Astrocyte (in vitro differentiated cells and primary cell): ENCODE data around the gene KIAA0232. TPM values are rescaled to one million over a fixed set of nuclear protein-coding genes. Genes with fewer than 3 reads are reported as not detected.

Source experiments
- DNase-seq: peaks from one replicate; pipeline ENCODE4 v3.0.0-alpha.2; 2010; ENCODE audit warnings: low read depth
- FAIRE-seq: peaks from 2 replicates; lab custom pipeline; 2011; peaks lifted over from hg19 to GRCh38; lab: Jason Lieb, UNC
- H2AFZ ChIP-seq: 2 replicates; pipeline ENCODE4 v1.6.0; 2012; ENCODE audit warnings: low read depth, low read length, inconsistent platforms
- H3K27ac ChIP-seq: 2 replicates; pipeline ENCODE4 v1.5.1; 2011; ENCODE audit warnings: low read depth, low read length, inconsistent platforms
- H3K27me3 ChIP-seq: 2 replicates; pipeline ENCODE4 v1.6.0; 2011; ENCODE audit warnings: low read length, inconsistent platforms; ENCODE audit not compliant: insufficient read depth
- H3K36me3 ChIP-seq: 2 replicates; pipeline ENCODE4 v1.5.1; 2011; ENCODE audit warnings: low read length, inconsistent platforms; ENCODE audit not compliant: insufficient read depth
- H3K4me1 ChIP-seq: 2 replicates; pipeline ENCODE4 v1.5.1; 2011; ENCODE audit warnings: low read length, inconsistent platforms; ENCODE audit not compliant: insufficient read depth
- H3K4me2 ChIP-seq: 2 replicates; pipeline ENCODE4 v1.6.0; 2012; ENCODE audit warnings: low read length, inconsistent platforms
- H3K4me3 ChIP-seq: 2 replicates; pipeline ENCODE4 v1.5.1; 2011; ENCODE audit warnings: low read depth, mild to moderate bottlenecking, low read length, inconsistent platforms; ENCODE audit not compliant: insufficient read depth
- H3K79me2 ChIP-seq: 2 replicates; pipeline ENCODE4 v1.6.0; 2012; ENCODE audit warnings: mild to moderate bottlenecking, low read length, inconsistent platforms; ENCODE audit not compliant: insufficient read depth
- H3K9ac ChIP-seq: 2 replicates; pipeline ENCODE4 v1.6.0; 2012; ENCODE audit warnings: mild to moderate bottlenecking, low read length, inconsistent platforms
- H3K9me3 ChIP-seq: 2 replicates; pipeline ENCODE4 v1.5.1; 2012; ENCODE audit warnings: low read depth, mild to moderate bottlenecking, low read length, inconsistent platforms; ENCODE audit not compliant: insufficient read depth
- H4K20me1 ChIP-seq: 2 replicates; pipeline ENCODE4 v1.6.0; 2012; ENCODE audit warnings: low read length, inconsistent platforms; ENCODE audit not compliant: insufficient read depth
- H3K27ac Mint-ChIP-seq: one replicate; pipeline ENCODE4 v1.8.0; 2021; ENCODE audit warnings: mild to moderate bottlenecking, mixed read lengths; ENCODE audit not compliant: unreplicated experiment
- H3K27me3 Mint-ChIP-seq: one replicate; pipeline ENCODE4 v1.8.0; 2021; ENCODE audit warnings: low read depth, mixed read lengths; ENCODE audit not compliant: unreplicated experiment
- H3K36me3 Mint-ChIP-seq: one replicate; pipeline ENCODE4 v1.8.0; 2021; ENCODE audit warnings: low read depth, mixed read lengths; ENCODE audit not compliant: unreplicated experiment
- H3K4me1 Mint-ChIP-seq: one replicate; pipeline ENCODE4 v1.8.0; 2021; ENCODE audit warnings: low read depth, mixed read lengths; ENCODE audit not compliant: unreplicated experiment
- H3K4me3 Mint-ChIP-seq: one replicate; pipeline ENCODE4 v1.8.0; 2021; ENCODE audit warnings: mild to moderate bottlenecking, moderate library complexity, mixed read lengths; ENCODE audit not compliant: unreplicated experiment
- H3K9me3 Mint-ChIP-seq: one replicate; pipeline ENCODE4 v1.8.0; 2021; ENCODE audit warnings: mild to moderate bottlenecking, mixed read lengths; ENCODE audit not compliant: unreplicated experiment
- CTCF ChIP-seq: IDR thresholded peaks from 2 replicates; pipeline ENCODE4 v1.5.1; 2011; ENCODE audit warnings: low read depth, mild to moderate bottlenecking, inconsistent platforms, low read length, moderate library complexity; ENCODE audit not compliant: insufficient read depth
- EZH2 ChIP-seq: IDR thresholded peaks from 2 replicates; pipeline ENCODE4 v1.6.1; 2012; ENCODE audit warnings: mild to moderate bottlenecking, low read length, inconsistent platforms; ENCODE audit not compliant: insufficient read depth
- total RNA-seq: library from RNA; stranded (reverse); gene quantifications from 2 replicates; pipeline ENCODE4 v1.2.1, GENCODE V29; 2021

The KIAA0232 gene
- total RNA-seq, 1 donor from 2014 or later: 27.6 TPM

- H3K4me3 Mint-ChIP-seq: no peak overlapping the region
- H3K36me3 ChIP-seq: no peaks in the 10 kb centered on the region
- no peak overlapping the region for H3K27ac ChIP-seq
- FAIRE-seq (no peak), DNase-seq (no peak)
- no peaks in the 10 kb centered on the region for H3K9me3 Mint-ChIP-seq
- H3K9me3 ChIP-seq: no peaks in the 10 kb centered on the region
- H2AFZ ChIP-seq: no peak overlapping the region
- H3K27me3 ChIP-seq: no peaks in the 10 kb centered on the region
- no peak for TF ChIP-seq CTCF
- H3K4me1 Mint-ChIP-seq: peaks cover 21% of the 10 kb centered on the region
- H3K9ac ChIP-seq: no peak overlapping the region
- H4K20me1 ChIP-seq: peaks cover 22% of the 10 kb centered on the region
- peak overlapping the region; percentile 81 for H3K27ac Mint-ChIP-seq
- peak overlapping the region; percentile 10 for H3K4me2 ChIP-seq
- H3K79me2 ChIP-seq: peaks cover 13% of the 10 kb centered on the region
- peaks cover 14% of the 10 kb centered on the region for H3K36me3 Mint-ChIP-seq
- peaks cover 5% of the 10 kb centered on the region for H3K4me1 ChIP-seq
- no peaks in the 10 kb centered on the region for H3K27me3 Mint-ChIP-seq
- H3K4me3 ChIP-seq: no peak overlapping the region
These were observed 57.1 kb downstream of the KIAA0232 start for GRCh38 chr4:6839579-6839978.

- peaks cover 16% of the 10 kb centered on the region for H3K79me2 ChIP-seq
- peak overlapping the region; percentile 81 for H3K27ac Mint-ChIP-seq
- H3K9me3 ChIP-seq: no peaks in the 10 kb centered on the region
- no peak for TF ChIP-seq EZH2
- TF ChIP-seq CTCF: no peak
- peak overlapping the region; percentile 10 for H3K4me2 ChIP-seq
- H3K9me3 Mint-ChIP-seq: no peaks in the 10 kb centered on the region
- no peak overlapping the region for H3K9ac ChIP-seq
- no peak overlapping the region for H3K27ac ChIP-seq
- FAIRE-seq: no peak
- H3K36me3 ChIP-seq: no peaks in the 10 kb centered on the region
- H3K36me3 Mint-ChIP-seq: peaks cover 13% of the 10 kb centered on the region
- H3K27me3 ChIP-seq: no peaks in the 10 kb centered on the region
- H3K27me3 Mint-ChIP-seq: no peaks in the 10 kb centered on the region
- peaks cover 5% of the 10 kb centered on the region for H3K4me1 ChIP-seq
- peaks cover 19% of the 10 kb centered on the region for H3K4me1 Mint-ChIP-seq
- H2AFZ ChIP-seq: no peak overlapping the region
- peaks cover 22% of the 10 kb centered on the region for H4K20me1 ChIP-seq
- peak overlapping the region; percentile 37 for H3K4me3 Mint-ChIP-seq
- DNase-seq: peak; percentile 53
- H3K4me3 ChIP-seq: no peak overlapping the region
These were observed 57.8 kb downstream of the KIAA0232 start for GRCh38 chr4:6840062-6840976.

- Mint-ChIP-seq H3K27ac (no peak overlapping the region), H3K4me1 (peaks cover 11% of the 10 kb centered on the region), H3K4me3 (no peak overlapping the region), H3K27me3 (no peaks in the 10 kb centered on the region), H3K9me3 (no peaks in the 10 kb centered on the region), H3K36me3 (peaks cover 18% of the 10 kb centered on the region)
- Histone ChIP-seq H3K27me3 (no peaks in the 10 kb centered on the region), H3K4me1 (peaks cover 3% of the 10 kb centered on the region), H3K4me3 (no peak overlapping the region), H3K79me2 (peaks cover 33% of the 10 kb centered on the region), H3K4me2 (no peak overlapping the region), H2AFZ (no peak overlapping the region), H3K9ac (no peak overlapping the region), H3K27ac (no peak overlapping the region), H3K9me3 (no peaks in the 10 kb centered on the region), H3K36me3 (peaks cover 4% of the 10 kb centered on the region), H4K20me1 (peaks cover 40% of the 10 kb centered on the region)
- DNase-seq (no peak), FAIRE-seq (no peak)
- TF ChIP-seq CTCF (no peak), EZH2 (no peak)
These were observed 62.5 kb downstream of the KIAA0232 start for GRCh38 chr4:6845027-6845426.
